NCI-H128 (cell line): ENCODE results near the gene EGFL8.

ENCODE experiments used
- DNase-seq: peaks from one replicate; lab custom pipeline; 2025; ENCODE audit not compliant: unreplicated experiment; lab: John Stamatoyannopoulos, UW

The EGFL8 gene

GRCh38 chr6:32167154-32167760 is 2.9 kb downstream of the EGFL8 start:
- DNase-seq, result no peak

DNA sequence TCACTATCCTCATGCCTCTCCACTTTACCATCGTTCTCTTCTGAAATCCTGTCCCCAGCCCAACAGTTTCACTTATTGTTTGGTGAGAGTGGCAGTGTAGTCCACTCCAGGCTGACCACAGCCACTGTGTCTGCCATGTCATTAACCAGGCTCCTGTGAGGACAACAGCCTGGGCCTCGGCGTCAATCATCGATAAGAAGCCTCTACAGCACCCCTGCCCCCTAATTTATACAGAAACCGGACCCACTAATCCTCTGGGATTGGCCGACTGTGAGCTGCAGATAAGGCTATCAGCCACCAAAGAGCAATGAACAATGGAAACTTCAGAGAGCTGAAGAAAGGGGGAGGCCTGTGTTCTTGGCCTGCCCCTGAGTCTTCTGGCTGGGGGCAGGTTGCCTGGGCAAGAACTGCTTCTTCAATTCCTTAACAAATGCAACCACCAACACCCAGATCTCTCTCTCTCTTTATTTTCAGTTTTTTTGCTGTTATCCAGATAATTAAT is 3.4 kb downstream of the EGFL8 start:
- DNase-seq, result no peak

GRCh38 chr6:32168350-32168749 is 4.0 kb downstream of the EGFL8 start:
- no peak for DNase-seq

DNA sequence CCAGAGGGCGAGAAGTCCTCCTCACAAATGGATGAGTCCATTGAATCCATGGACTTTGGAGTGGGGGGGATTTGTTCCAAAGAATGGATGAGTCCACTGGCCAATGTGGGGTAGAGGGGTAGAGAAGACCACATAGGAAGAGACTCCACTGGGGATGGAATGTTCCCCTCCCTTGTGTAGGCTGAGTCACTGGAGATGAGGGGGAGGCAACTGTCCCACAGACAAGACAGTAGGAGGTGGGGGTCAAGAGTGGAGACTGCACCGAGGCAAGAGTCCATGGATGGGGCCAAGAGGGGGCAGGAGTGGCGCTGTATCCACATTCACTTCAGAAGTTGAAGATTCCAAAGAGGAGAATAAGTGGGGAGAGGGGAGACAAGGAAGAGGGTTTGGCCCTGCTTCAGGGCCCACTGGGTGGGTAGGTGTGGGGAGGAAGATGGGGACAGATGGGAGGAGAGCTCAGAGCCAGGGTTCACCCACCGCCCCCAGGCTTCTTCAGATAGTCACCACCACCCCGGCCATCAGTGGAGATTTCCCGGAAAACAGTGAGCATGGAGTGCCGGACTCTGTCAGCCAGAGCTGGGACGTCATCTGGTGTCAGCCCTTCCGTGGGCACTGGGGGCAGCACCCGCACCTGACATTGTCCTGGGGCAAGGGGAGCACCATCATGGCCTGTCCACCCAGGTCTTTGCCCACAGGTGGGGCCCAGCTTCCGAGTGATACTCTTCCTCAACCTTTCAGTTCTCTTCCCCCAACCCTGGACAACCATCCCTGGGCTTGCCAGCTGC is 4.6 kb downstream of the EGFL8 start:
- DNase-seq, result no peak

- DNase-seq, result no peak
Measured at GRCh38 chr6:32170294-32170693, 5.9 kb downstream of the EGFL8 start.

GRCh38 chr6:32171234-32171633 is 6.8 kb downstream of the EGFL8 start:
- no peak for DNase-seq

DNA sequence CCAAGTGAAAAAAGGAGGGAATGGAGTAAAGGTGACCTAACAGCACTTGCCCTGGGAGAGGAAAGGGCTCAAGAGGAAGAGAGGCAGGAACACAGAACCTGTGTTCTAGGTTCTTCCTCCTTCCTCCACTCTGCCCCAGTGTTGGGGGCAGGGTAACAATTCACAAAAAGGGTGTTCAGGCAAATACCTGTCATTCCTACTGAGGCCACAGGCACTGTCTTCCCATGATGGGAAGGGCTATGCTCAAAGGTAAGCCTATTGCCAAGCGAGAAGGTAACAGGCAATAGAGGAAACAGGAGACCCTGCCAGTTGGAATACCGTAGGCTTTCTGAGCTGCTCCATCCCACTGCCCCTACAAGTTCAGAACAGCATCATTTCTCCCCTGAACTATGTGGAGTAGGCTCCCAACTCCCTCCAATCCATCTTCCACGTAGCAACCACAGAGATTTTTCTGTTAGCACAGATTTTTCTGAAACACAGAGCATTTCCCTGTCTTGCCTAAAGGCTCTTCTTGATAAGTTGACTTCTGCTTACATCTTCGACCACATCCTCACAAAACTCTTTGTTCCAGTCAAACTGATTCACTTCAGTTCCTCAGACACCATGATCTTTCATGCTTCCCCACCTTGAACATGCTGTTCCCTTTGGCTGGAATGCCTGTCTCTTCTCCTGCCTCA is 8.8 kb downstream of the EGFL8 start:
- DNase-seq, result no peak

DNA sequence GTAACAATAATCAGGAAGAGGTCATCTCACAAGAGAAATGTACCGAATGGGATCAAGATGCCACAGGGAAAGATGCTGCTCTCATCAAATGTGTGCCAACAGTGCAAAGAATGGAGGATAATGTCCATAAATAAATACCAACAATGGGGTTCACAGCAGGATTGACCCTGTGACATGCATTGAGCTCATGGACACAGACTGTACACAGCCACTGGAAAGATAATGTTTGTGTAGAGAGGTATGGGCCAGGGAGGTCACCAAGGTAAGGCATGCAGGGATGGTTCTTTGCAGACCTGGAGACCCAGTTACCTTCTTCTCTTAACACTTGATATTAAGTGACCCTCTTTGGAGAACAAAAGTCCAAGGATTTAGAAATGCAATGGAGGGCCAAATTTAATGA is 10.0 kb downstream of the EGFL8 start:
- no peak for DNase-seq

DNA sequence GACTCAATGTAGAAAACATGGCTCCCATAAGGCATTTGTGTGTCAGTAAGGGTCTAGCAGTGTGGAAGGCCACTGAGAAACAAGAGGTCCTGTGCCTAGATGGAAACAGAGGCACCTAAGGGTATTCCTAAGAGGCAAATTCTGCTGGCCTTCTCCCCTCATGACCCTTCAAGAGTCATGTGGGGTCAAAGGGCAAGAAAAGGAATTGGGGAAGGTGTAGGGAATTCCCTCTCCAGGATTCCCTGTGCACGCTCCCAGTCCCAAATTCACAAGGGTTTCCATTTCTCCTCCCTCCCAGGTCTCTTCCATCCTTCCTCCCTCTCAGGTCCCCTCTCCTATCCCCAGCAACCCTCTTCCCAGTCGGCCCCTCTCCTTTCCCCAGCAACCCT is 10.9 kb downstream of the EGFL8 start:
- no peak for DNase-seq

GRCh38 chr6:32175711-32176475 is 11.5 kb downstream of the EGFL8 start, which contains the start of gene AGPAT1:
Gene AGPAT1, minus strand, starts transcription at chr6:32176084. Its CDS starts 4,588 bp downstream, at chr6:32171496.
- DNase-seq, result peak; percentile 85

DNA sequence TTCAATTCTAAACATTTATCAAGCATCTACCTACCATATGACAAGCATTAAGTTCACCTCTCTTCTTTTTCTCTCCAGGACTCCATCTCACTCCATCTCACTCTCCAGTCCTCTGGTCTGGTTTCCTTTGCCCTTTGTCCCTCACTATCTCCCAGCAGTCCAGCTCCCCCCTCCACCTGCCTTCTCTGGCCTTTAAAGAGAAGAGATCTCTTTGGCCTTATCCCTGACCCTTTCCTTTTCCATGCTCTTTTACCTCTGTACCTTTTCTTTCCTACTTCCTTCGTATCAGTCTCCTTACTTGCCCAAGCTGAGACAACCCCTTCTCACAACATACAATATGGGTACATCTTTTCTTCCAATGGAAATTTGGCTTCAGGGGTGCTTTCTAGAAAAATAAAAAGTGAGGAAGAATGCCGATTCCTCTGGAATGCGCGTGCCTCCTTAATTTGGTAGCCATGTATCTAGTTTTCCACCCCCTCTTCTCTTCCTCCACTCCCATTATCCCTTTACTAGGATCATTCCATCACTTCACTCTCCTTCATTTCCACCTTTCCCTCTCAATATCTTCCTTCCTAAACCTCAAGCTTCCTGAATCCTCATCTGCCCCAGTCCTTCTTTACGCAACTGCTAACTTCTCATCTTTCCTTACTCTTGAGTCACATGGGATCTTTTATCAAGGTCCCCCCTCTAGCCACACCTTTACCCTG is 12.2 kb downstream of the EGFL8 start:
- DNase-seq, result no peak

DNA sequence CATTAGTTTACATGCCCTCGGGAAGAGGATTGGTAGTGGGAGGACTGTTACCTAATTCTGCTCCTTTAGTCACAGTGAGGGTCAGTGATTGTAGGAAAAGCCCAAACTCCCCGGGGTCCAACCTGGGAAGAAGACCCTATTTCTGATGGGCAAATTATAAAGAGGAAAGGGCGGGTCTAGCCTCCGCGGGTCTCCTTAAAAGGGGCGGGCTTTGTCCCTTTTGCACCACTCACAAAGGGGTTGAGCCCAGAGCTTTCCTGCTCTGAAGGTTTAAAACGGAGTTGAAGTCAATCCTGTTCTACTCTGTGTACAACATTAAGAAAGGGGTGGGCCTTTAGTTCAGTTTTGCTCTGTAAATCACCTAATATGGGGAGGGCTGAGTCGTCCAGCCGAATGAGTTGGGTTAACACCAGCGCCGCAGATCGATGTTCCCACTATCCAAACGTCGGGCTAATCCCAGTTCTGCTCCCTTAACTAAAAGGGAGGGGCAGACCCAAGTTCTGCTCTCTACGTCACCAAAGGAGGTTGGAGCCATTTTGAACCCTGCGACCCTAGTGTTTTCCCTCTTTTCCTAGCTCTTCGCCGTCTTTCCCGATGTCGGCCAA is 12.9 kb downstream of the EGFL8 start:
- peak; percentile 49 for DNase-seq

DNA sequence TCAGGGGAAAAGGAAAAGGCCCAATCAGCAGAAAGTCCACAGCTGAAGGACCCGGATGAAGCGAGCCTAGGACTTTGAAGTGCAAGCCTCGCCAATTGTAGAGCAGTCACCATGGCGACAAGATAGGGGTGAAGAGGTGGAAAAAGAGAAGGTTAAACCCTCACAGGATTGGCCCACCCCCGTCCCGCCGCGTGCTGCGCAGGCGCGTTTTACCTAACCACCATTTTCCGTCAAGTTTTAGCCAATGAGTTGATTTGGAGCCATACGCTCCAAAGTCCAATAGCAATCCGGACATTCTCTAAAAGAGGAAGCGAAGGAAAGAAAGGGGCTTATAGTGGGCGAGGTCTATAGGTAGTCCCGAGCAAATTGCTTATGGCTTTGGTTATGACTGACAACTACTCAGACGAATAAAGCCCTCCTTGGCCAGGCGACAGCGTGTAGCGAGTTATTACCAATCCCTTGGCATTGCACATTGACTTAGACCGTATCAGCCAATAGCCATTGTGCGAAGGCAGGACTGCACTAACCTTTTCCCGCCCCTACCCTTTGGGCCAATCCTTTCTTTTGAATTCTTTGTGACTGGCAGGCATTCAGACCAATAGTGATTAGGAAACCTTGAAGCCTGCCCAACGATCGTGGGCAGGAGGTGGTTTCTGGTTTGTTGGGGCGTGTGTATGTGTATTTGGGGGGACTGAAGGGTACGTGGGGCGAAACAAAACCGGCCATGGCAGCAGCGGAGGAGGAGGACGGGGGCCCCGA is 13.6 kb downstream of the EGFL8 start, which contains the start of gene RNF5:
RNF5 (plus strand) TSS at position 618 of the 759 bp plus-strand sequence; CDS start at position 725, 107 bp downstream.
- peak; percentile 98 for DNase-seq

GRCh38 chr6:32178547-32179440 is 14.4 kb downstream of the EGFL8 start:
- DNase-seq, result no peak

- DNase-seq, result no peak
Measured at GRCh38 chr6:32179766-32180405, 15.5 kb downstream of the EGFL8 start.

DNA sequence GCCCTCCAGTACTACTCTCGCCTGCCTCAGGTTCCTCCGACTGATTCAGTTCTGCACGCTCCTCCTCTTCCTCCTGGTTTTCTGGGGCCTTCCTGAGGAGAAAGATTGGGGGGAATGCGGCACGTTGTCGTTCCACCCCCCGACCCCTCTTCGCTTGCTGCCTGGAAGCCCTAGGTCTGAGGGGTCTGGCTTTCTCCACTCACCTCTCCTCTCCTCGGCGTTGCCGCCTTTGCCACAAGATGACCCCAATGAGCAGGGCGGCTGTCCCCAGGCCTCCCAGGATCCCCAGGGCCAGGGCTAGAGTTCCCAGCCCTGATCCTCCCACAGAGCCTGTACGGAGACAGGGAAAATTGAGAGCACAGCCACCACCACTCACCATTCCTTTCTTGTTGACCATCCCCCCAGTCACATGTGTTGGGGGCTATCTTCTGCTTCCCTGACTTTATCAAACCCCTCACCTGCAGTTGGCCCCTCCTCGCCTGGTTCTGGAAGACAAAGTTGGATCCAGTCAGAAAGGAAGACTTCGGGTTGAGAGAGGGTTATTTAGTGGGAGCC is 16.8 kb downstream of the EGFL8 start:
- DNase-seq, result no peak

DNA sequence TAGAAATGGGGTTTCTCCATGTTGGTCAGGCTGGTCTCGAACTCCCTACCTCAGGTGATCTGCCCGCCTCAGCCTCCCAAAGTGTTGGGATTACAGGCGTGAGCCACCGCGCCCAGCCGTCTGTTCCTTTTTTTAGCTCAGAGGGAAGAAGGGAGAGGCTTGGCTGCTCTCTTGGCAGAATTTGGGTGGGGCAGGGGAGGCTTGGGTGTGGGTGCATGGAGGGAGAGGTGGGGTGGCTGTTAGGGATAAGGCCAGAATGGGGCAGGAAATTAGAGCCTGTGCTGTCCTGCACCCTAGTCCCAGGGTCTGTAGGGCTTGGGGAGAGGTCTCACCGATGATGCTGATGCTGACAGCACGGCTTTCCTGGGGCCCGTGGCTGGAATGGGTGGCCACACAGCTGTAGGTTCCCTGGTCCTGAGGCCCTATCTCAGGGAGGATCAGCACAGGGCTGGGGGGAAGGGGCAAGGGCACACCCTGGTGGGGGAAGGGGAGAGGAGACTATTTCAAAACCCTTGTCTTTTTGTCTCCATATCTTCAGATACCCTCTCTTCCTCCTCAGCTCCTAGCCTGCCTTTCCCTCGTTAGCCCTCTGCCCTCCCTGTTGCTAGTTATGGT is 17.6 kb downstream of the EGFL8 start:
- no peak for DNase-seq
